Liver (tissue), 9 donors: Measurements from ENCODE around the gene OOSP4B. TPM values are rescaled to one million over a fixed set of nuclear protein-coding genes. Genes with fewer than 3 reads are reported as not detected.

Experiments
- DNase-seq: peaks from one replicate; pipeline ENCODE4 v3.0.0-alpha.2; 2017; ENCODE audit warnings: low spot score
- H3K27ac ChIP-seq, 2 donors: one replicate each; pipeline ENCODE4 v1.7.0; 2013; ENCODE audit warnings: inconsistent platforms in 2 of 2, low read length in 2 of 2, control low read depth in 1 of 2, low read depth in 1 of 2, mild to moderate bottlenecking in 1 of 2
- H3K27me3 ChIP-seq, 4 donors: one replicate each; pipeline versions ENCODE4 v1.6.1 to v1.7.0; 2013; ENCODE audit warnings: low read length in 3 of 4, inconsistent platforms in 1 of 4, mild to moderate bottlenecking in 1 of 4, moderate library complexity in 1 of 4; ENCODE audit not compliant: control insufficient read depth in 4 of 4, insufficient read depth in 4 of 4
- H3K36me3 ChIP-seq, 4 donors: one replicate each; pipeline versions ENCODE4 v1.6.1 to v1.7.0; 2013; ENCODE audit warnings: low read length in 3 of 4, mild to moderate bottlenecking in 3 of 4, low read depth in 1 of 4, moderate library complexity in 1 of 4; ENCODE audit not compliant: control insufficient read depth in 4 of 4, insufficient read depth in 3 of 4
- H3K4me1 ChIP-seq, 4 donors: one replicate each; pipeline versions ENCODE4 v1.6.1 to v1.7.0; 2013; ENCODE audit warnings: low read length in 3 of 4, mild to moderate bottlenecking in 3 of 4, moderate library complexity in 1 of 4; ENCODE audit not compliant: control insufficient read depth in 4 of 4, insufficient read depth in 4 of 4
- H3K4me3 ChIP-seq, 3 donors: one replicate each; pipeline versions ENCODE4 v1.6.1 to v1.7.0; 2013; ENCODE audit warnings: low read length in 3 of 3, control low read depth in 1 of 3, low read depth in 1 of 3, mild to moderate bottlenecking in 1 of 3
- H3K9ac ChIP-seq, 2 donors: one replicate each; pipeline ENCODE4 v1.7.0; 2013; ENCODE audit warnings: low read length in 2 of 2, mild to moderate bottlenecking in 2 of 2, moderate library complexity in 2 of 2, control low read depth in 1 of 2, low read depth in 1 of 2
- H3K9me3 ChIP-seq, 4 donors: one replicate each; pipeline versions ENCODE4 v1.6.1 to v1.7.0; 2013; ENCODE audit warnings: low read length in 3 of 4; ENCODE audit not compliant: control insufficient read depth in 4 of 4
- CTCF ChIP-seq: fragments of 150-350 bp; IDR thresholded peaks from 2 replicates; pipeline ENCODE4 v1.5.1; 2017; ENCODE audit warnings: improper control_type of control experiment, low read depth, low read length; ENCODE audit not compliant: missing input control
- EGR1 ChIP-seq, 2 donors: IDR thresholded peaks; 2 replicates each; pipeline ENCODE4 v1.6.1; 2016 to 2018; ENCODE audit warnings: antibody characterized with exemption in 2 of 2, low read depth in 2 of 2
- FOXA1 ChIP-seq: IDR thresholded peaks from 2 replicates; pipeline ENCODE4 v1.6.1; 2016; ENCODE audit warnings: antibody characterized with exemption
- FOXA2 ChIP-seq: IDR thresholded peaks from 2 replicates; pipeline ENCODE4 v1.6.1; 2016; ENCODE audit warnings: antibody characterized with exemption
- GABPA ChIP-seq, 2 donors: IDR thresholded peaks in 1 of 2; conservative IDR thresholded peaks in 1 of 2; 2 replicates each; pipeline ENCODE4 v1.6.1; 2016; ENCODE audit warnings: antibody characterized with exemption in 2 of 2, mild to moderate bottlenecking in 1 of 2, moderate library complexity in 1 of 2
- HNF4A ChIP-seq, 2 donors: conservative IDR thresholded peaks; 2 replicates each; pipeline ENCODE4 v1.6.1; 2016; ENCODE audit warnings: antibody characterized with exemption in 2 of 2, mild to moderate bottlenecking in 2 of 2
- JUND ChIP-seq, 2 donors: IDR thresholded peaks; 2 replicates each; pipeline ENCODE4 v1.6.1; 2016; ENCODE audit warnings: antibody characterized with exemption in 2 of 2
- NR2F2 ChIP-seq: IDR thresholded peaks from 2 replicates; pipeline ENCODE4 v1.6.1; 2016; ENCODE audit warnings: antibody characterized with exemption
- RXRA ChIP-seq, 2 donors: IDR thresholded peaks; 2 replicates each; pipeline ENCODE4 v1.6.1; 2017 to 2018; ENCODE audit warnings: antibody characterized with exemption in 2 of 2, mild to moderate bottlenecking in 1 of 2
- SP1 ChIP-seq: IDR thresholded peaks from 2 replicates; pipeline ENCODE4 v1.6.1; 2018; ENCODE audit warnings: antibody characterized with exemption, mild to moderate bottlenecking
- YY1 ChIP-seq: IDR thresholded peaks from 2 replicates; pipeline ENCODE4 v1.6.1; 2016; ENCODE audit warnings: antibody characterized with exemption, mild to moderate bottlenecking
- WGBS: extraction: QIAGEN DNeasy Blood & Tissue Kit; methylation state at CpG from one replicate; pipeline ENCODE4 v1.1.7; 2013; 5-methylcytosine and 5-hydroxymethylcytosine counted together
- polyA plus RNA-seq, 2 donors: library from polyadenylated mRNA; stranded (reverse) in 1 of 2; unstranded in 1 of 2; fragments of 200-250 nt in 1 of 2; fragments of >200 nt in 1 of 2; fragmentation: Nextera tagmentation in 1 of 2; extraction: Ambion mirVana in 1 of 2; gene quantifications; one replicate each; pipeline versions ENCODE4 v1.2.1 to v1.2.3, GENCODE V29; 2013 to 2015
- total RNA-seq, 2 donors: library from RNA; depleted of rRNA; stranded (reverse); fragments of >200 nt; gene quantifications; one replicate each; pipeline ENCODE4 v1.2.3, GENCODE V29; 2014
- TF ChIP-seq, protein P1 (sequence below): IDR thresholded peaks from 2 replicates; pipeline ENCODE4 v1.6.1; 2016; ENCODE audit warnings: antibody characterized with exemption
- TF ChIP-seq, protein P2 (sequence below): IDR thresholded peaks from 2 replicates; pipeline ENCODE4 v1.6.1; 2016; ENCODE audit warnings: antibody characterized with exemption
- TF ChIP-seq, protein P3 (sequence below): IDR thresholded peaks from 2 replicates; pipeline ENCODE4 v1.6.1; 2016; ENCODE audit warnings: antibody characterized with exemption
- TF ChIP-seq, protein P4 (sequence below): IDR thresholded peaks from 2 replicates; pipeline ENCODE4 v1.6.1; 2016; ENCODE audit warnings: antibody characterized with exemption, mild to moderate bottlenecking
- donor health status: healthy.
- donor health status: healthy.
- donor health status: healthy.
- donor health status: healthy.
- donor health status: healthy.

OOSP4B gene
- total and polyA plus RNA-seq, 4 donors: not detected

- TF ChIP-seq YY1: no peak
Measured at GRCh38 chr11:59997800-59998199, 19.2 kb upstream of the OOSP4B start (continued).

- DNase-seq: no peak
Measured at GRCh38 chr11:59999691-60000090, 17.3 kb upstream of the OOSP4B start.

GRCh38 chr11:60003729-60004128 is 13.3 kb upstream of the OOSP4B start:
- Histone ChIP-seq H3K36me3 (no peaks in the 10 kb centered on the region), H3K27me3 (no peaks in the 10 kb centered on the region), H3K4me1 (no peaks in the 10 kb centered on the region), H3K4me3 (no peak overlapping the region), H3K9ac (no peak overlapping the region), H3K27ac (no peak overlapping the region), H3K9me3 (peaks cover 3 to 12% (median 5%) of the 10 kb centered on the region in 4 donors)
- TF ChIP-seq CTCF: no peak
- TF ChIP-seq YY1: no peak
- TF ChIP-seq, protein P1, sequence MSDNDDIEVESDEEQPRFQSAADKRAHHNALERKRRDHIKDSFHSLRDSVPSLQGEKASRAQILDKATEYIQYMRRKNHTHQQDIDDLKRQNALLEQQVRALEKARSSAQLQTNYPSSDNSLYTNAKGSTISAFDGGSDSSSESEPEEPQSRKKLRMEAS: no peak
- TF ChIP-seq, protein P2, sequence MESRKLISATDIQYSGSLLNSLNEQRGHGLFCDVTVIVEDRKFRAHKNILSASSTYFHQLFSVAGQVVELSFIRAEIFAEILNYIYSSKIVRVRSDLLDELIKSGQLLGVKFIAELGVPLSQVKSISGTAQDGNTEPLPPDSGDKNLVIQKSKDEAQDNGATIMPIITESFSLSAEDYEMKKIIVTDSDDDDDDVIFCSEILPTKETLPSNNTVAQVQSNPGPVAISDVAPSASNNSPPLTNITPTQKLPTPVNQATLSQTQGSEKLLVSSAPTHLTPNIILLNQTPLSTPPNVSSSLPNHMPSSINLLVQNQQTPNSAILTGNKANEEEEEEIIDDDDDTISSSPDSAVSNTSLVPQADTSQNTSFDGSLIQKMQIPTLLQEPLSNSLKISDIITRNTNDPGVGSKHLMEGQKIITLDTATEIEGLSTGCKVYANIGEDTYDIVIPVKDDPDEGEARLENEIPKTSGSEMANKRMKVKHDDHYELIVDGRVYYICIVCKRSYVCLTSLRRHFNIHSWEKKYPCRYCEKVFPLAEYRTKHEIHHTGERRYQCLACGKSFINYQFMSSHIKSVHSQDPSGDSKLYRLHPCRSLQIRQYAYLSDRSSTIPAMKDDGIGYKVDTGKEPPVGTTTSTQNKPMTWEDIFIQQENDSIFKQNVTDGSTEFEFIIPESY: no peak
- TF ChIP-seq EGR1 (IDR thresholded peaks at IDR 0.05; ENCODE audit: low read depth in 2 of 2): no peak
- TF ChIP-seq, protein P3, sequence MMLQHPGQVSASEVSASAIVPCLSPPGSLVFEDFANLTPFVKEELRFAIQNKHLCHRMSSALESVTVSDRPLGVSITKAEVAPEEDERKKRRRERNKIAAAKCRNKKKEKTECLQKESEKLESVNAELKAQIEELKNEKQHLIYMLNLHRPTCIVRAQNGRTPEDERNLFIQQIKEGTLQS: no peak
- no peak for TF ChIP-seq HNF4A (conservative IDR thresholded peaks at IDR 0.05)
- TF ChIP-seq FOXA1: no peak
- TF ChIP-seq, protein P4, sequence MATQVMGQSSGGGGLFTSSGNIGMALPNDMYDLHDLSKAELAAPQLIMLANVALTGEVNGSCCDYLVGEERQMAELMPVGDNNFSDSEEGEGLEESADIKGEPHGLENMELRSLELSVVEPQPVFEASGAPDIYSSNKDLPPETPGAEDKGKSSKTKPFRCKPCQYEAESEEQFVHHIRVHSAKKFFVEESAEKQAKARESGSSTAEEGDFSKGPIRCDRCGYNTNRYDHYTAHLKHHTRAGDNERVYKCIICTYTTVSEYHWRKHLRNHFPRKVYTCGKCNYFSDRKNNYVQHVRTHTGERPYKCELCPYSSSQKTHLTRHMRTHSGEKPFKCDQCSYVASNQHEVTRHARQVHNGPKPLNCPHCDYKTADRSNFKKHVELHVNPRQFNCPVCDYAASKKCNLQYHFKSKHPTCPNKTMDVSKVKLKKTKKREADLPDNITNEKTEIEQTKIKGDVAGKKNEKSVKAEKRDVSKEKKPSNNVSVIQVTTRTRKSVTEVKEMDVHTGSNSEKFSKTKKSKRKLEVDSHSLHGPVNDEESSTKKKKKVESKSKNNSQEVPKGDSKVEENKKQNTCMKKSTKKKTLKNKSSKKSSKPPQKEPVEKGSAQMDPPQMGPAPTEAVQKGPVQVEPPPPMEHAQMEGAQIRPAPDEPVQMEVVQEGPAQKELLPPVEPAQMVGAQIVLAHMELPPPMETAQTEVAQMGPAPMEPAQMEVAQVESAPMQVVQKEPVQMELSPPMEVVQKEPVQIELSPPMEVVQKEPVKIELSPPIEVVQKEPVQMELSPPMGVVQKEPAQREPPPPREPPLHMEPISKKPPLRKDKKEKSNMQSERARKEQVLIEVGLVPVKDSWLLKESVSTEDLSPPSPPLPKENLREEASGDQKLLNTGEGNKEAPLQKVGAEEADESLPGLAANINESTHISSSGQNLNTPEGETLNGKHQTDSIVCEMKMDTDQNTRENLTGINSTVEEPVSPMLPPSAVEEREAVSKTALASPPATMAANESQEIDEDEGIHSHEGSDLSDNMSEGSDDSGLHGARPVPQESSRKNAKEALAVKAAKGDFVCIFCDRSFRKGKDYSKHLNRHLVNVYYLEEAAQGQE: no peak
- no peak for TF ChIP-seq RXRA (IDR thresholded peaks at IDR 0.05)
- no peak for TF ChIP-seq FOXA2
- no peak for TF ChIP-seq JUND (IDR thresholded peaks at IDR 0.05)
- no peak for TF ChIP-seq SP1
- no peak for TF ChIP-seq NR2F2
- TF ChIP-seq GABPA (IDR thresholded peaks at IDR 0.05 in 1 of 2, conservative IDR thresholded peaks at IDR 0.05 in 1 of 2): no peak
- DNase-seq: no peak
- 73% methylated on average over 2 of the region's 2 CpGs for WGBS

More at GRCh38 chr11:59999691-60000090, 17.3 kb upstream of the OOSP4B start:
- Histone ChIP-seq H3K4me3 (no peak overlapping the region), H3K9ac (no peak overlapping the region), H3K27ac (no peak overlapping the region), H3K27me3 (no peaks in the 10 kb centered on the region), H3K4me1 (no peaks in the 10 kb centered on the region), H3K9me3 (peaks cover 3 to 12% (median 5%) of the 10 kb centered on the region in 4 donors), H3K36me3 (no peaks in the 10 kb centered on the region)
- no peak for TF ChIP-seq FOXA2
- WGBS: 72% methylated on average over 4 of the region's 4 CpGs
